SK-N-SH (cell line): ENCODE data around the gene C1orf226. TPM values are rescaled to one million over a fixed set of nuclear protein-coding genes. Genes with fewer than 3 reads are reported as not detected.

Source experiments
- CTCF ChIA-PET: fragments of 300-600, 350-600 bp; formaldehyde crosslinking; extraction: SDS; loops from one replicate; lab custom pipeline; 2021; lab: Yijun Ruan, JAX
- POLR2A ChIA-PET: fragments of 350-600 bp; sonication (Branson Sonifier 250); formaldehyde crosslinking; extraction: SDS; loops from one replicate; lab custom pipeline; 2020; ENCODE audit warnings: antibody characterized with exemption, inconsistent platforms; lab: Yijun Ruan, JAX
- DNase-seq: peaks from one replicate; pipeline ENCODE4 v3.0.0; 2012
- H2AFZ ChIP-seq: fragments of 200-600 bp; sonication (generic); 2 replicates; pipeline ENCODE4 v1.8.1; 2016; ENCODE audit warnings: antibody characterized with exemption, mild to moderate bottlenecking, low read depth
- H3F3A ChIP-seq: fragments of 200-600 bp; sonication (generic); replicated peaks from 2 replicates; pipeline ENCODE3; 2016; ENCODE audit warnings: antibody characterized with exemption, mild to moderate bottlenecking; ENCODE audit not compliant: insufficient read depth
- H3K27ac ChIP-seq, 2 experiments: fragments of 200-500 bp in 1 of 2; fragments of 200-600 bp in 1 of 2; sonication (Bioruptor generic) in 1 of 2; sonication (generic), shearing (Covaris generic) in 1 of 2; 2 replicates each; pipeline versions ENCODE4 v1.5.1 to v1.6.1; 2014 to 2016; ENCODE audit warnings: low read depth in 2 of 2, inconsistent platforms in 1 of 2, low read length in 1 of 2, mild to moderate bottlenecking in 1 of 2, mixed read lengths in 1 of 2
- H3K27me3 ChIP-seq: fragments of 200-600 bp; sonication (generic), shearing (Covaris generic); 2 replicates; pipeline ENCODE4 v1.6.1; 2016; ENCODE audit warnings: mixed run types; ENCODE audit not compliant: insufficient read depth
- H3K36me3 ChIP-seq, 2 experiments: fragments of 200-500 bp in 1 of 2; fragments of 200-600 bp in 1 of 2; sonication (Bioruptor generic) in 1 of 2; sonication (generic) in 1 of 2; replicated peaks in 1 of 2; 2 replicates each; pipeline versions ENCODE3 to v1.5.1; 2014 to 2016; ENCODE audit warnings: low read length in 1 of 2, mild to moderate bottlenecking in 1 of 2; ENCODE audit not compliant: insufficient read depth in 2 of 2, control insufficient read depth in 1 of 2
- H3K4me1 ChIP-seq, 2 experiments: fragments of 200-500 bp in 1 of 2; fragments of 200-600 bp in 1 of 2; sonication (Bioruptor generic) in 1 of 2; sonication (generic), shearing (Covaris generic) in 1 of 2; 2 replicates each; pipeline versions ENCODE4 v1.5.1 to v1.6.1; 2014 to 2016; ENCODE audit warnings: low read depth in 1 of 2, low read length in 1 of 2, mixed run types in 1 of 2; ENCODE audit not compliant: insufficient read depth in 2 of 2, control insufficient read depth in 1 of 2
- H3K4me2 ChIP-seq: fragments of 200-600 bp; sonication (generic), shearing (Covaris generic); 2 replicates; pipeline ENCODE4 v1.6.1; 2017; ENCODE audit warnings: mixed run types
- H3K4me3 ChIP-seq, 2 experiments: fragments of 200-500 bp in 1 of 2; fragments of 200-600 bp in 1 of 2; sonication (Bioruptor generic) in 1 of 2; sonication (generic), shearing (Covaris generic) in 1 of 2; 2 replicates each; pipeline versions ENCODE4 v1.5.1 to v1.8.1; 2014 to 2016; ENCODE audit warnings: low read depth in 2 of 2, inconsistent platforms in 1 of 2, low read length in 1 of 2, mild to moderate bottlenecking in 1 of 2, mixed read lengths in 1 of 2, moderate library complexity in 1 of 2
- H3K79me2 ChIP-seq: fragments of 200-600 bp; sonication (generic); 2 replicates; pipeline ENCODE4 v1.8.1; 2017; ENCODE audit warnings: mild to moderate bottlenecking; ENCODE audit not compliant: insufficient read depth
- H3K9ac ChIP-seq: fragments of 200-600 bp; sonication (generic); 2 replicates; pipeline ENCODE4 v1.6.1; 2017; ENCODE audit warnings: mixed run types
- H3K9me2 ChIP-seq: fragments of 200-600 bp; sonication (generic); 2 replicates; pipeline ENCODE4 v1.6.1; 2017; ENCODE audit warnings: mixed run types
- H3K9me3 ChIP-seq: fragments of 200-600 bp; sonication (generic); 2 replicates; pipeline ENCODE4 v1.6.1; 2017; ENCODE audit warnings: mixed run types, mild to moderate bottlenecking, moderate library complexity
- H4K20me1 ChIP-seq: fragments of 200-600 bp; sonication (generic); 2 replicates; pipeline ENCODE4 v1.6.1; 2017; ENCODE audit warnings: mild to moderate bottlenecking, mixed run types; ENCODE audit not compliant: insufficient read depth
- ELF1 ChIP-seq: IDR thresholded peaks from 2 replicates; pipeline ENCODE4 v1.4.0; 2012
- EP300 ChIP-seq, 2 experiments: IDR thresholded peaks; 2 replicates each; pipeline versions ENCODE4 v1.4.0 to v1.6.1; 2012; ENCODE audit warnings: borderline replicate concordance in 1 of 2, low read depth in 1 of 2, low read length in 1 of 2
- EZH2phosphoT487 ChIP-seq: fragments of 200-600 bp; sonication (generic); IDR thresholded peaks from 2 replicates; pipeline ENCODE4 v1.6.1; 2017; ENCODE audit warnings: low read depth, mixed run types, mild to moderate bottlenecking, antibody characterized with exemption, moderate library complexity, borderline replicate concordance
- FOXM1 ChIP-seq: IDR thresholded peaks from 2 replicates; pipeline ENCODE4 v1.4.0; 2012; ENCODE audit warnings: low read depth, mild to moderate bottlenecking
- GATA2 ChIP-seq: sonication (generic); formaldehyde crosslinking; IDR thresholded peaks from 2 replicates; pipeline ENCODE4 v1.5.0; 2020; ENCODE audit warnings: mild to moderate bottlenecking, missing genetic modification reagents
- JUND ChIP-seq: IDR thresholded peaks from 2 replicates; pipeline ENCODE4 v1.4.0; 2012
- NFIC ChIP-seq: IDR thresholded peaks from 2 replicates; pipeline ENCODE4 v1.4.0; 2012; ENCODE audit warnings: borderline replicate concordance
- POLR2AphosphoS5 ChIP-seq: IDR thresholded peaks from 2 replicates; pipeline ENCODE4 v1.6.1; 2012; ENCODE audit warnings: low read depth, low read length
- RCOR1 ChIP-seq: fragments of 150-350 bp; IDR thresholded peaks from 2 replicates; pipeline ENCODE4 v1.6.1; 2017; ENCODE audit warnings: antibody characterized with exemption, low read length
- RXRA ChIP-seq: IDR thresholded peaks from 2 replicates; pipeline ENCODE4 v1.4.0; 2012; ENCODE audit warnings: low read depth, mild to moderate bottlenecking, borderline replicate concordance
- TAF1 ChIP-seq: IDR thresholded peaks from 2 replicates; pipeline ENCODE4 v1.6.1; 2012; ENCODE audit warnings: low read depth, mild to moderate bottlenecking, low read length, moderate library complexity, borderline replicate concordance
- TCF12 ChIP-seq: IDR thresholded peaks from 2 replicates; pipeline ENCODE4 v1.4.0; 2012
- YY1 ChIP-seq: IDR thresholded peaks from 2 replicates; pipeline ENCODE4 v1.4.0; 2012; ENCODE audit warnings: low read depth, mild to moderate bottlenecking
- WGBS: methylation state at CpG from one replicate; pipeline ENCODE4 v1.1.6; 2017; ENCODE audit warnings: low lambda C conversion rate; 5-methylcytosine and 5-hydroxymethylcytosine counted together
- polyA plus RNA-seq, 3 experiments: library from polyadenylated mRNA; depleted of rRNA; stranded (reverse); fragments of >200 nt; gene quantifications; 2 replicates each; pipeline ENCODE4 v1.2.3, GENCODE V29; 2012
- TF ChIP-seq, protein P1 (sequence below): IDR thresholded peaks from 2 replicates; pipeline ENCODE4 v1.4.0; 2012; ENCODE audit warnings: low read depth, borderline replicate concordance
- TF ChIP-seq, protein P2 (sequence below): IDR thresholded peaks from 2 replicates; pipeline ENCODE4 v1.4.0; 2012; ENCODE audit warnings: low read depth, borderline replicate concordance
- TF ChIP-seq, protein P3 (sequence below): fragments of 150-350 bp; IDR thresholded peaks from 2 replicates; pipeline ENCODE4 v1.6.1; 2016; ENCODE audit warnings: mild to moderate bottlenecking, low read depth, low read length
- TF ChIP-seq, protein P4 (sequence below): IDR thresholded peaks from 2 replicates; pipeline ENCODE4 v1.6.1; 2012; ENCODE audit warnings: mild to moderate bottlenecking, low read depth, low read length, moderate library complexity

The C1orf226 gene
- polyA plus RNA-seq, 1 of the 3 experiments (the other 2 are of a cell fraction): 0.03 TPM

DNA sequence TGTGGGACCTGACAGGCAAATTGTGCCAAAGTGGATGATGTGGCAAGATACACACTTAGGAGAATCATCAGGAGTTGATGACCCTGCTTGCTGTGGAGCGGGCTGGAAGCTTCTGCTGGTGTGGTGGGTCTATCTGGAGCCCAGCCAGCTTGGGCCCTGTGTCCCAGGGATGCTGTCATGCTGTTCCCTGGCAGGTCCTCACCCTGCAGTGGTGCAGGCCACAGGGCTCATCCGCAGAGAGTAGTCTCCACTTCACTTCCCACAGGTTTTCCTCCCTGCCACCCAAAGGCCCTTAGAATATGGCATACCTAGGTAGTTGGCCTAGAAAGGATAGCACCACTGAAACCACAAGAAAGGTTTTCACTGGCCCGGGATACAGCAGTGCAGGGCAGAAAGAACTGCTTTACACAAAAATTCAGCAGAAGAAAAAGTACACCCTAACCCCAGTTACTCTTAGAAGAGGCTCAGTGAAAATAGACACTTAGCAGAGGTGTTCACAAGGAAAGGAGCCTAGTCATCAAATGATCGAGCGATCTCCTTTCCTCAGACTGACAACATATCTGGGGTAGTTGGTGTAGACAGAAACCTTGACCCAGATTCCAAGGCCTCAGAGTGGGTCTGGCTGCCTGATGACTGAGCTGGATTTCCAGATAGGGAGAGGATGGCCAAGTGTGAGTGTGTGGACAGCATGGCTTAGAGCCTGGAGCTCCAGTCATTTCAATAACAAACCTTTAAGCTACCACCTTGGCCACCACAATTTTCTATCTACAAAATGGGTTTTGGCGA, 1.3 kb upstream of the C1orf226 start:
- H3K4me2 ChIP-seq: no peak overlapping the region
- no peak for TF ChIP-seq POLR2AphosphoS5
- TF ChIP-seq, protein P1, sequence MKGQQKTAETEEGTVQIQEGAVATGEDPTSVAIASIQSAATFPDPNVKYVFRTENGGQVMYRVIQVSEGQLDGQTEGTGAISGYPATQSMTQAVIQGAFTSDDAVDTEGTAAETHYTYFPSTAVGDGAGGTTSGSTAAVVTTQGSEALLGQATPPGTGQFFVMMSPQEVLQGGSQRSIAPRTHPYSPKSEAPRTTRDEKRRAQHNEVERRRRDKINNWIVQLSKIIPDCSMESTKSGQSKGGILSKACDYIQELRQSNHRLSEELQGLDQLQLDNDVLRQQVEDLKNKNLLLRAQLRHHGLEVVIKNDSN: no peak
- TF ChIP-seq, protein P2, sequence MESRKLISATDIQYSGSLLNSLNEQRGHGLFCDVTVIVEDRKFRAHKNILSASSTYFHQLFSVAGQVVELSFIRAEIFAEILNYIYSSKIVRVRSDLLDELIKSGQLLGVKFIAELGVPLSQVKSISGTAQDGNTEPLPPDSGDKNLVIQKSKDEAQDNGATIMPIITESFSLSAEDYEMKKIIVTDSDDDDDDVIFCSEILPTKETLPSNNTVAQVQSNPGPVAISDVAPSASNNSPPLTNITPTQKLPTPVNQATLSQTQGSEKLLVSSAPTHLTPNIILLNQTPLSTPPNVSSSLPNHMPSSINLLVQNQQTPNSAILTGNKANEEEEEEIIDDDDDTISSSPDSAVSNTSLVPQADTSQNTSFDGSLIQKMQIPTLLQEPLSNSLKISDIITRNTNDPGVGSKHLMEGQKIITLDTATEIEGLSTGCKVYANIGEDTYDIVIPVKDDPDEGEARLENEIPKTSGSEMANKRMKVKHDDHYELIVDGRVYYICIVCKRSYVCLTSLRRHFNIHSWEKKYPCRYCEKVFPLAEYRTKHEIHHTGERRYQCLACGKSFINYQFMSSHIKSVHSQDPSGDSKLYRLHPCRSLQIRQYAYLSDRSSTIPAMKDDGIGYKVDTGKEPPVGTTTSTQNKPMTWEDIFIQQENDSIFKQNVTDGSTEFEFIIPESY: no peak
- no peak for TF ChIP-seq TAF1
- TF ChIP-seq FOXM1: no peak
- TF ChIP-seq ELF1: no peak
- TF ChIP-seq JUND: no peak
- TF ChIP-seq YY1: no peak
- no peak for TF ChIP-seq EP300 (IDR thresholded peaks at IDR 0.05; ENCODE audit: borderline replicate concordance in 1 of 2, low read depth in 1 of 2, low read length in 1 of 2)
- TF ChIP-seq TCF12: no peak
- TF ChIP-seq NFIC: no peak
- no peaks in the 10 kb centered on the region for H4K20me1 ChIP-seq
- ChIA-PET CTCF (interaction anchor here (0.8 to 3.0 kb wide), 4 partner anchors 11 to 324 kb away, joined by 3 to 23 read pairs (median 11); no protein-coding TSS in a partner anchor), POLR2A (no interaction called here)
- no peaks in the 10 kb centered on the region for H3F3A ChIP-seq
- H3K9ac ChIP-seq: no peak overlapping the region
- no peak overlapping the region for H3K4me3 ChIP-seq
- 54% methylated on average over 5 of the region's 6 CpGs for WGBS
- H3K79me2 ChIP-seq: no peaks in the 10 kb centered on the region
- H3K9me2 ChIP-seq: no peaks in the 10 kb centered on the region
- H3K36me3 ChIP-seq: no peaks in the 10 kb centered on the region
- H3K9me3 ChIP-seq: no peaks in the 10 kb centered on the region
- H3K27ac ChIP-seq: no peak overlapping the region
- H3K27me3 ChIP-seq: peaks cover 5% of the 10 kb centered on the region; the same call in 1 of the 2 replicates
- H2AFZ ChIP-seq: no peak overlapping the region
- DNase-seq: no peak
- no peaks in the 10 kb centered on the region for H3K4me1 ChIP-seq

DNA sequence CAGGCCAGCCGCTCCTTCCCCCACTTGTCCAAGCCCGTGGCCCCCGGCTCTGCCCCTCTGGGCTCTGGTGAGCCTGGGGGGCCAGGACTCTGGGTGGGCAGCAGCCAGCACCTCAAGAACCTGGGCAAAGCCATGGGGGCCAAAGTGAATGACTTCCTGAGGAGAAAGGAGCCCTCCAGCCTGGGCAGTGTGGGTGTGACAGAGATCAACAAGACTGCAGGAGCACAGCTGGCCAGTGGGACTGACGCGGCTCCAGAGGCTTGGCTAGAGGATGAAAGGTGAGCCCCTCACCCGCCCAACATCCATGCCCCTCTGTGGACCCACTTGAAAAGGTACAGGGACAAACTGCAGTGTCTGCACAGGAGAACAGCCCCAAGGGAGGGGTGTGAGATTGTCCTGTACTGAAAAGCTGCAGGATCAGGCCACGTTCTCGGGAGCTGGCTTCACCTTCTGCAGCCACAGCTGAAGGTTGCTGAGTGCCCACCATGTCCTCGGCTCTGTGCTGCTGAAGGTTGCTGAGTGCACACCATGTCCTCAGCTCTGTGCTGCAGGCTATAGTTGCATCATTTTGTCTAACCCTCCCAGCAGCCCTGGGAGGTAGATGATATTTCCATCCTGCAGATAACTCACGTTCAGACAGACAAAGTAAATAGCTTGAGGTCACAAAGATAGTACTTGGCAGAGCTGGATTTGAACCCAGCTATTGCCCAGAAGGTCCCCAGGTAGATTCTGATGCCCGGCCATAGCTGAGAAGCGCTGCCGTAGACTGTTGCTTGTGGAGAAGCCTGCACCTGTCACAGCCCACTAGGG, 618 bp downstream of the C1orf226 start:
- Histone ChIP-seq H3K9ac (no peak overlapping the region), H3K27ac (no peak overlapping the region), H3F3A (no peaks in the 10 kb centered on the region), H3K79me2 (no peaks in the 10 kb centered on the region), H3K4me2 (no peak overlapping the region), H3K4me3 (no peak overlapping the region), H3K36me3 (no peaks in the 10 kb centered on the region), H3K9me3 (no peaks in the 10 kb centered on the region), H3K27me3 (peaks cover 5% of the 10 kb centered on the region; the same call in 1 of the 2 replicates), H3K9me2 (no peaks in the 10 kb centered on the region), H2AFZ (no peak overlapping the region), H3K4me1 (no peaks in the 10 kb centered on the region), H4K20me1 (no peaks in the 10 kb centered on the region)
- 60% methylated on average over 10 of the region's 13 CpGs for WGBS
- no peak for DNase-seq
- POLR2A ChIA-PET: no interaction called here
- TF ChIP-seq, protein P3, sequence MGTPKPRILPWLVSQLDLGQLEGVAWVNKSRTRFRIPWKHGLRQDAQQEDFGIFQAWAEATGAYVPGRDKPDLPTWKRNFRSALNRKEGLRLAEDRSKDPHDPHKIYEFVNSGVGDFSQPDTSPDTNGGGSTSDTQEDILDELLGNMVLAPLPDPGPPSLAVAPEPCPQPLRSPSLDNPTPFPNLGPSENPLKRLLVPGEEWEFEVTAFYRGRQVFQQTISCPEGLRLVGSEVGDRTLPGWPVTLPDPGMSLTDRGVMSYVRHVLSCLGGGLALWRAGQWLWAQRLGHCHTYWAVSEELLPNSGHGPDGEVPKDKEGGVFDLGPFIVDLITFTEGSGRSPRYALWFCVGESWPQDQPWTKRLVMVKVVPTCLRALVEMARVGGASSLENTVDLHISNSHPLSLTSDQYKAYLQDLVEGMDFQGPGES: no peak
- TF ChIP-seq GATA2 (CRISPR knock-in tag): no peak
- no peak for TF ChIP-seq RCOR1
- TF ChIP-seq, protein P1: no peak
- no peak for TF ChIP-seq EZH2phosphoT487
- TF ChIP-seq POLR2AphosphoS5: no peak
- TF ChIP-seq, protein P4, sequence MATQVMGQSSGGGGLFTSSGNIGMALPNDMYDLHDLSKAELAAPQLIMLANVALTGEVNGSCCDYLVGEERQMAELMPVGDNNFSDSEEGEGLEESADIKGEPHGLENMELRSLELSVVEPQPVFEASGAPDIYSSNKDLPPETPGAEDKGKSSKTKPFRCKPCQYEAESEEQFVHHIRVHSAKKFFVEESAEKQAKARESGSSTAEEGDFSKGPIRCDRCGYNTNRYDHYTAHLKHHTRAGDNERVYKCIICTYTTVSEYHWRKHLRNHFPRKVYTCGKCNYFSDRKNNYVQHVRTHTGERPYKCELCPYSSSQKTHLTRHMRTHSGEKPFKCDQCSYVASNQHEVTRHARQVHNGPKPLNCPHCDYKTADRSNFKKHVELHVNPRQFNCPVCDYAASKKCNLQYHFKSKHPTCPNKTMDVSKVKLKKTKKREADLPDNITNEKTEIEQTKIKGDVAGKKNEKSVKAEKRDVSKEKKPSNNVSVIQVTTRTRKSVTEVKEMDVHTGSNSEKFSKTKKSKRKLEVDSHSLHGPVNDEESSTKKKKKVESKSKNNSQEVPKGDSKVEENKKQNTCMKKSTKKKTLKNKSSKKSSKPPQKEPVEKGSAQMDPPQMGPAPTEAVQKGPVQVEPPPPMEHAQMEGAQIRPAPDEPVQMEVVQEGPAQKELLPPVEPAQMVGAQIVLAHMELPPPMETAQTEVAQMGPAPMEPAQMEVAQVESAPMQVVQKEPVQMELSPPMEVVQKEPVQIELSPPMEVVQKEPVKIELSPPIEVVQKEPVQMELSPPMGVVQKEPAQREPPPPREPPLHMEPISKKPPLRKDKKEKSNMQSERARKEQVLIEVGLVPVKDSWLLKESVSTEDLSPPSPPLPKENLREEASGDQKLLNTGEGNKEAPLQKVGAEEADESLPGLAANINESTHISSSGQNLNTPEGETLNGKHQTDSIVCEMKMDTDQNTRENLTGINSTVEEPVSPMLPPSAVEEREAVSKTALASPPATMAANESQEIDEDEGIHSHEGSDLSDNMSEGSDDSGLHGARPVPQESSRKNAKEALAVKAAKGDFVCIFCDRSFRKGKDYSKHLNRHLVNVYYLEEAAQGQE: no peak
- no peak for TF ChIP-seq RXRA
- CTCF ChIA-PET: interaction anchor here (1.4 to 3.0 kb wide), 5 partner anchors 10 to 326 kb away, joined by 4 to 23 read pairs (median 12); no protein-coding TSS in a partner anchor
